GM21717 (cell line): ENCODE measurements around the gene IRS2.

Source experiments
- ATAC-seq: cut with Tn5 transposase; IDR thresholded peaks from one replicate; pipeline ENCODE4 v1.9.1; 2021; ENCODE audit warnings: mild to moderate bottlenecking, moderate library complexity; ENCODE audit not compliant: unreplicated experiment

The IRS2 gene

DNA sequence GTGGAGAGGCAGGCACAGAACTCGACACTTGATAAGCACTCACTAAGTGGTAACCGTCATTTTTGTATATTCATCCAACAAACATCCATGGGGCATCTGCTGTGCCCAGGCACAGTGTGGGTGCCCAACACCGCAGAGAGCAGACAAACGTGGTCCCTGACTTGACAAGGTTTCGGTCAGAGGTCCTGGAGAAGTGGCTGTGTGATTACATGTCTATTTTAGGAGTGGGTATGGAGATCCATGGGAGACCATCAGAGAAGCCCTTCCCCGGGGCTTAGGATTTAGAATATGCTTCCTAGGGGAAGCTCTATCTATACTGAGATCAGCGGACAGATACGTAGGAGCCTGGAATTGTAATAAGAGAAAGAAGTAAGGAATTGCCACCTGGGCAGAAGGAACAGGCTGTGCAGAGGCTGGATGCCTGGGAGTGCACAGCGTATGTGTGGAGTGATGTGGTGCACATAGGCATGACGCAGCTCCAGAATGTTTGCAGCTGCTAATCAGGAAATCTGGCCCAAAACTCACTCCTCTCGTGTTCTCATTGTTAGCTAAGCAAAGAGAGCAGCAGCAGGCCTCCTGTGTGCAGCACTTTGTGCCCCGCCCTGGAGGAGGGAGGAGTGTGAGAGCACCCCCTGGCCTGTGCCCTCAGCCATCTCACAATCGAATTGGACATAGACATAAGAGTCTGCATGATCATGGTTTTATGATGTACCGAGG, 23.0 kb upstream of the IRS2 start:
- no peak for ATAC-seq

- no peak for ATAC-seq
Observed at GRCh38 chr13:109807345-109807744, 21.0 kb upstream of the IRS2 start.

DNA sequence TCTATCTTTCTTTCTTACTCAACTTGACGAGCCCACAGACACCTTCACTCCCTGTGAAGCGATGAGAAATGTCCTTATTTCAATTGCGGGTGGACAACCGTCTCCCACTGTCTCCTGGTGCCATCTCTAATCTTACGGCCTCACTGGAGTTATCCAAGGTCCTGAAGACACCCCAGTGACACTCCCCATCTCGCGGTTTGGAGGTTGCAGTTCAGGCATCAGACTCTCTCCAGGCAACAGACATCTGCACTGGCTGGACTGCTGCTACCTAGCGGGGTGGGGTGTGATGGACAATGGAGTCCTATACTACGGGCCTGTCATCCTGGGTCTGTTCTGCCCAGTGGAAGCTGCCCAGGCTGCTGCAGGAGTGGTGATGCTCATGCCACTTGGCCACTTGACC, 18.3 kb upstream of the IRS2 start:
- ATAC-seq = no peak

DNA sequence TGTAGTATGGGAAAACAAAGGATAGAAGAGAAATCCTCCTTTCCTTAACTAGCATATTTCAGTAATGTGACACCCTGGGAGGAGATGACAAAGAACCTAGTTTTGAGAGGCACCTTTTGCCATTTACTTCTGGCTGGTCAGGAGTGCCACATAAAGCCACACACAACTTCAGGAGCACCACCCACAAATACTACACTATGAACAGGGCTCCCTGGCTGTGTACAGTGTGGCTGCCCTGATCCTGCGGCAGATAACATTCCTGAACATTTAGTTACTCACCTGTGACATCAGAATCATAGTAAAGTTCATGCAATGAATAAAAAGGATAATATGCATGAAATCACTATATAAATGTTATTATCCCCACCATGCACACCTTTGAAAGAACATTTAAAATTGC, 17.4 kb upstream of the IRS2 start:
- ATAC-seq = no peak

DNA sequence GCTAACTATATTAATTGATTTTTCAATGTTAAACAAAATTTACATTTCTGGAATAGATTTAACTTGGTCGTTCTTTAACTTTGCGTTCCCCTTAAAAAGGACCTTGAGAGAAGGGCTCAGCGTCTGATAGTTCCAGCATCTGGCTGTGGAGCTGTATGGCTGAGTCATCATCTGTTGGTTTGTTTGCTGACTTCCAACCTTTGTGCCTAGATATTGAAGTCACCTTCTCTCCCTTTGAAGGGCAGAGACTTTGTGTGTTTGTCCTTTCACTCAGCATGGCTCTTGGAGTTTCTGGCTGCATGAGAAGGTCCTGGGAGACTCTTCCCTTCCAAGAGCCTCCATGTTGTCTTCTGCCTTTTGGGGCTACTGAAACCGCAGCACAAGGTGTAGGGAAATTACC, 16.6 kb upstream of the IRS2 start:
- ATAC-seq = no peak

- ATAC-seq = no peak
Observed at GRCh38 chr13:109795011-109795410, 8.6 kb upstream of the IRS2 start.

GRCh38 chr13:109794095-109794494, 7.7 kb upstream of the IRS2 start:
- ATAC-seq = no peak

DNA sequence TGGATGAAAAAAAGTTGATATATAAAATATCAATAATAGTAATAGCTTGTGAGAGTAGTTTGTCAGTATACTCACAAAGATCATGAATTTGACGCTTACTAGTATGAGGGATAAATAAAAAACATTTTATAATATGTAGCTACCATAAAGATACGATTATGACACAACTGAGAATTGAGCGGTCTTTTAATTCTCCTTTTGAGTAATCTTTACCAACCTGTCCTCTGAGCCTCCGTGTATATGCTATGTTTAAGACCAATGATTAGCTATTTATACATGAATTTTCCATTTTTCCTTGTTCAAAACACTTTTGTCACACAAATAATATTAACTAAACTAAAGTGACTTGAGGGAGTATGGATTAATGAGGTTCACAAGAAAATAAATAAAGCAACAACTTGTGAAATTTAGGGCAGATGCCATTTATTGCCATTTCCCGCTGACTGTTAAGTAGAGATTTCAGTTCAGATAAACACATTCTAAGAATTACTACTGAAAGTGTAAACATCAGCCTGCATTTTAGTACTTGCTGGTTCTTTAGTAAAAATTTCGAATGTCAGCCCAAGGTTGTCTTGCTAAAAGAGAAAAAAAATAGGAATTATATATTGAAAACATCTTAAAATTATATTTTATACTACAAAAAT, 6.2 kb upstream of the IRS2 start:
- no peak for ATAC-seq

DNA sequence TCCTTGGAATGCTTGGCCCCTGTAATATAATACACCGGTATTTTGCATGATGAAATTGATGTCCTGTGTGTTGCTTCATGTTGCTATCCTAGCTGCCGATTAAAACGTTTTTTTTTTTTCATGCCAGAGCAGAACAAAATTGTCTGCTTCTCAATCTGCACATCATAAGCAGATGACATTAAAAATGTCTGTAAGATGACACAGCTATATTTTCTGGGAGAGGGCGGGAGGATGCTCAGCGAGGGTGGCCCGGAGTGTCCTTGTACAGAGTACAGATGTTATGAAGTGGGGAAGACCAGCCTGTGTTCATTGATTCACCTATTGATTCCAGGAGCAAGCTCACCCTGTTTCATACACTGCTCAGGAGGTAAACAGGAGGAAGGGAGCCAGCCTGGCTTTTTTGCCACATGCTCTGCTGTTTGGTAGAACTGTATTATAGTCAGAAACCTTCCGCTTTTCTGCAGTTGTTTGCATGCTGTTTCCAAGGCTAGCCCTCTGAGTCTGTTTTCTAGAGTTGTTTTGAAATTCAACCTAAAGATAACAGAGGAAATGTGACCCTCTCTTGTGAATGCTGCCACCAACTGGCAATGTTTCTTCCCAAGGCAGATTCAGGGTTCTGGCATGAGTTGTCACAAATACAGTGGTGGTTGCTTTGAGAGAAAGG, 4.7 kb upstream of the IRS2 start:
- no peak for ATAC-seq

DNA sequence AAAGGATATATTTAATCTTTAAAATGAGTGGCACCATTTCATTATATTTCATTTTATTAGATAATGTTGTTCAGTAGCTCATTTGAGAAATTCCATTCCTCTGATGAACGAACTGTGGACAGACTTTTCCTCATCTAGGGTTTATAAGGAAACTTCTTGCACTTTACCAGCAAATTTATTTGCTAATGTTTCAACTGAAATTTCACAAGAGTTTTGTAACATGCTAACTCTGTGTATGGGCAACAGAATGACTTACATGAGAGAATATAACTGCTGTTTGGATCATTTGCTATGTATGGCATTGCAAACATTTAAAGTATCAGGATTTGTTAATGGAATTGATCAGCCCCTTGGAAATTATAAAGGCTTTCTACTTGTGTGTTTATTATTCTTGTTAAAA, 3.7 kb upstream of the IRS2 start:
- ATAC-seq = no peak

DNA sequence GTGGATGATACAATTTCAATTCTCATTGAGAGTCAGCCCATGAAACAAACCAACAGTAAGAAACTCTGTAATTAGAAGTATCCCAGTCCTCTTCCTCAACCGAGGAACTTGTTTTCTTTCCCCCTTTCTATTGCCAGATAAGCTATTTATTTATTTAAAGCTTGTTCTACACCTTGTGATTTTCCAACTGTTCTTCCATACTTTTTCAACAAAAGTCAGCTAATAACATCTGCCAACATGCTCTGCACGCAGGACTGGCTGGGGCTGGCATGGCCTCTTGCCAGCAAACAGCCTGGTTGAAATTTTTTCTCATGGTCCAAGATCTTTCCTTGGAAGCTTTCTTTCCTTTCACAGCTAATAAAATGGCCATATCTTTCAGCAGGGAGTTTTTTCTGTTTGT, 2.9 kb upstream of the IRS2 start:
- ATAC-seq = no peak

DNA sequence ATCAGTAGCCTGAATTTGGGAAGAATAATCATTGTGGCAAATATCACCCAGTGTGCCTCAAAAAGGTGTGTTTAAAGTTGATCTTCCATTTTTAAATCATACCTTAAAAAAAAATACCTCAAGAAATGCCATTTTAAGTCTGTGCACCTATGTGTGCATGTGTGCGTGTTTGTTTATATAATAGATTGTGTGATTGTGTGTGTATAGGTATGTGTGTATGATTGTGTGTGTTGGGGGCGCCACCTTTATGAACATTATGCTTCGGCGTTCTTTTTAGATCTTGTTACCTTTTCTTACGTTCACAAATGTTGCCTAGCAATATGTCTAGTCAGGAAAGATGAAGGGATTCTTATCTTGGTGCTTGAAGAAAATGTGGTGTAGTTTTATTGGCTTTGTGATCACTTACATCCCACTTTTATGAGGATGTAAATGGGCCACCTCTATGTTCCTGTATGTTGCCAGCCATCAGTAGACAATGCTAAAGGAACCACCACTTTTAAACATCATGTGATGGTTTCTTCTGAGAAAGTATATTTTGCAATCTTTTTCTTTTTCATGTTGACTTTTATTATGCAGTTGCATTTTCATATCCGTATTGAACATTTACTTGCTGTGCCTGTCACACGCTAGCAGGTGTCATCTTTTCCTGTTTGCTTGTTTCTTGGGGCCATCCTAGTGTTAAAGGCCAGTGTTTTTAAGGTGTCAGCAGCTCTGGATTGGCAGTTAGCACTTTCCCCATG, 2.2 kb upstream of the IRS2 start:
- no peak for ATAC-seq

DNA sequence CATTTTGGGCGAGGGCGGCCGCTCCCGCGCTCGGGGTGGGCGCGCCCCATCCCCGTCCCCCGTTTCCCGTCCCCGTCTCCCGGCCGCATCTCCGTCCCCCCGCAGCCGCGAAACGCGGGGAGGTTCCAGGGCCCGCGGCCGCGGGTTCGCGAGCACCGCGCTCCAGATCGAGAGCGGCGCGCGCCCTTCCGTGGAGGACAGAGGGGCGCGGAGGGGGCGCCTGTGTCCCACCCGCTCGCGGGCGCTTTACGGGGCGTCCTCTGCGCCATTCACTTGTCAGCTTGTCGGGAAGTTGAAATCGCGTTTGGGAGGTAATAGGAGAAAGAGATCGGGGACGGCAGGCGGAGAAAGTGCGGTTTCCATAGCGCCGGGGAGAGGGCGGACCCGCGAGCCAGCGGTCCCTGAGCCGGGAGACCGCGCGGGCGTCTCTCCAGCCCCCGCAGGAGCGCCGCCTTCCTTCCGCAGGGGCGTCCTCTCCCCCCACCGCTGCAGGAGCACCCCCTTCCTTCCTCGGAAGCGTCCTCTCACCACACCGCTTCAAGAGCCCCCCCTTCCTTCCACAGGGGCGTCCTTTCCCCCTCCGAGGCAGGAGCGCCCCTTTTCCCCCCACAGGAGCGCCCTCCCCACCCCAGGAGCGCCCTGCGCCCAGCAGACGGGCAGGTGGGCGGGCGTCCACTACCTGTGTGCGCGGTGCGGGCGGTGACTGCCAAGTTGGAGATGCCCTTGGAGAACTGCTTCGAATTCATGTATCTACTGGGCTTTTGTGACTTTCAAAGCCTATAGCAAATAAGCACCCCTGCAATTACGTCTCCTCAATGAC, 962 bp upstream of the IRS2 start:
- ATAC-seq = no peak

- no peak for ATAC-seq
Observed at GRCh38 chr13:109785892-109786450, 412 bp downstream of the IRS2 start.

DNA sequence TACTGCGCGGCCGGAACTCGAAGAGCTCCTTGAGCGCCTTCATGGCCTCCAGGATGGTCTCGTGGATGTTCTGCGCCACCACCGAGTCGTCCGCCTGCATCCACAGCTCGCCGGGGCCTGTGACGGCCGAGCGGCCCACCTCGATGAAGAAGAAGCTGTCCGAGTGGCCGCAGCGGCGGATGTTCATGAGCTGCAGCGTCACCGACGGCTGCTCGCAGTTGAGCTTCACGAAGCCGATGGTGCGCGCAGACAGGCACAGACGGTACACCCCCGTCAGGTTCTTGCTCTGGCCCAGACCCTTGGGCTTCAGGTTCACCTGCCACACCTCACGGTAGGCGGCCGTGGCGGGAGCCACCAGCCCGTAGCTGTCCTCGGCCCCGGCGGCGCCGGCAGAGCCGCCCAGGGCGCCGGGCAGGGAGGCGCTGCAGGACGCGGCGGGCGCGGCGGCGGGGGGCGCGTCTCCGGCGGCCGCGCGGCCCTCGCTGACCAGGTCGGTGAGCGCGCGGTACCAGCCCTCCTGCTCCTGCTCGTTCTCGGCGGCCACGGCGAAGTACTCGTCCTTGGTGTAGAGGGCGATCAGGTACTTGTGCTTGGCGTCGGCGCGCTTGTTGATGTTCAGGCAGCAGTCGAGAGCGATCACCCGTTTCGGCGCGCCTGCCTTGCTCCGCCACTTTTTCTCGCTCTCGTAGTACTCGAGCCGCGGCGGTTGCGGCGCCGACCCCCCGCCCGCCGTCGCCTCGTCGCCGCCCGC, 1.1 kb downstream of the IRS2 start:
- ATAC-seq = no peak

DNA sequence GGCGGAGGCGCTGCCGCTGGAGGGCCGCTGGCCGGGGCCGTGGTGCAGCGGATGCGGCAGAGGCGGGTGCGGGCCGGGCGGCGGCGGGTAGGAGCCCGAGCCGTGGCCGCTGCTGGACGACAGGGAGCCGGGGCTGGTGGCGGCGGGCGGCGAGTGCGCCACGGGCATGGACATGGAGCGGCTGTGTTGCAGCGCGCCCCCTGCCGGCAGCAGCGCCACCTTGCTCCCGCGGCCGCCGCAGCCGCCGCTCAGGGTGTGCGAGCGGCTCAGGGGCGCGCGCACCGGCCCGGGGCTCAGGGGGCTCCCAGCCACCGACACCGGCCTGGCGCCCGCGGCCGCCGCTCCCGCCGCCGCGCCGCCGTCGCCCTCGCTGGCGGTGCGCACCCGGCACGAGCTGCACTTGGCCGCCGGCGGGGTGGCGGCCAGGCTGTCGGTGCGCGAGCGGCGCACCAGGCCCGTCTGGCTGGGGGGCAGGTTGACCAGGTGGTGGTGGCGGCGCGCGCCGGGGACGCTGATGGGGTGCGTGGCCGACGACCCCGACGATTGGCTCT, 1.7 kb downstream of the IRS2 start:
- no peak for ATAC-seq

DNA sequence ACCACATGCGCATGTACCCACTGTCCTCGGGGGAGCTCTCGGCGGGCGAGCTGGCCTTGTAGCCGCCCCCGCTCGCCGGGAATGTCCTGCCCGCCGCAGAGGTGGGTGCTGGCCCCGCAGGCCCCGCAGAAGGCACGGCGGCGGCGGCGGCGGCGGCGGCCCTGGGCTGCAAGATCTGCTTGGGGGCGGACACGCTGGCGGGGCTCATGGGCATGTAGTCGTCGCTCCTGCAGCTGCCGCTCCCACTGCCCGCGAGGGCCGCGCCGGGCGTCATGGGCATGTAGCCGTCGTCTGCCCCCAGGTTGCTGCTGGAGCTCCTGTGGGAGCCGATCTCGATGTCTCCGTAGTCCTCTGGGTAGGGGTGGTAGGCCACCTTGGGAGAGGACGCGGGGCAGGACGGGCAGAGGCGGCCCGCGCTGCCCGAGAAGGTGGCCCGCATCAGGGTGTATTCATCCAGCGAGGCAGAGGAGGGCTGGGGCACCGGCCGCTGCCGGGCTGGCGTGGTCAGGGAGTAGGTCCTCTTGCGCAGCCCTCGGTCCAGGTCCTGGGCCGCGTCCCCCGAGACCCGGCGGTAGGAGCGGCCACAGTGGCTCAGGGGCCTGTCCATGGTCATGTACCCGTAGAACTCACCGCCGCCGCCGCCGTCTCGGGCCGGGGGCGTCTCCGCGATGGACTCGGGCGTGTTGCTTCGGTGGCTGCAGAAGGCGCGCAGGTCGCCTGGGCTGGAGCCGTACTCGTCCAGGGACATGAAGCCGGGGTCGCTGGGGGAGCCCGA, 2.4 kb downstream of the IRS2 start:
- no peak for ATAC-seq

GRCh38 chr13:109783447-109783814, 3.0 kb downstream of the IRS2 start:
- ATAC-seq = no peak
